GM12801 (cell line): ENCODE data around the gene POFUT2.

Experiments used
- TF ChIP-seq, protein P1 (sequence below): IDR thresholded peaks from one replicate; pipeline ENCODE4 v1.5.1; 2011; ENCODE audit warnings: control low read depth; ENCODE audit not compliant: insufficient read length; ENCODE audit errors: extremely low read depth

Gene POFUT2

DNA sequence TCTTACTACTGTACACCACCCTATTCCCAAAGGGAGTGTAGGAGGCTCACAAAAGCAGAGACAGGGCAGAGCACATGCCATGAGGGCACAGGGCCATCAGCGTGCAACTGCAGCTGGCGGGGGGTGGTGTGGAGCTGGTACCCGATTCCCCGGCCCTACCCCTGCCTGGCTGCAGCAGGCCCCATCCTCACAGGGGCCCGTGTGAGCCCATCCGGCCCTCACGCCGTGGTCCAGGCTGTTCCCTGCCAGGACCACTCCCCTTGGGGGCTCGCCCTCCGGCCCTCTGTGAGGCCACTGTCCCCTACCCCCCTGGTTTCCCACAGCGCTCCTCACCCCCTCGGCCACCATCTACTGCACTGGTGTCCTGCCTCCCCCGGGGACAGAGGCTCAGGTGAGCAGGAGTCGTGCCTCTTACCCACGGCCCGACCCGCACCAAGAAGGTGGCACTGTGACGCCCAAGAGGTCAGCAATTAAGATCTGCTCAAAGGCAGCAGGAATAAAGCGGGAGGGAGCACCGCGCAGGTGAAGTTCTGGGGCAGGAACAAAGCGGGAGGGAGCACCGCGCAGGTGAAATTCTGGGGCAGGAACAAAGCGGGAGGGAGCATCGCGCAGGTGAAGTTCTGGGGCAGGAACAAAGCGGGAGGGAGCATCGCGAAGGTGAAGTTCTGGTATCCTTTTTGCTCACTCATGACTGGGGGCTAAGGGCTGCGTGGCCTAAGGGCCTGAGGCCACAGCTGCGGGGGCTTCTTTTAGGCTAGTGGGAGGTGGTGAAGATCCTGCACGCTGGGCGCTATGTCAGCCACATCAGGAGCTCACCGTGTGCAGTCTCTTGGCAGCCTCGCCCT, 3.9 kb downstream of the POFUT2 start:
- TF ChIP-seq, protein P1, sequence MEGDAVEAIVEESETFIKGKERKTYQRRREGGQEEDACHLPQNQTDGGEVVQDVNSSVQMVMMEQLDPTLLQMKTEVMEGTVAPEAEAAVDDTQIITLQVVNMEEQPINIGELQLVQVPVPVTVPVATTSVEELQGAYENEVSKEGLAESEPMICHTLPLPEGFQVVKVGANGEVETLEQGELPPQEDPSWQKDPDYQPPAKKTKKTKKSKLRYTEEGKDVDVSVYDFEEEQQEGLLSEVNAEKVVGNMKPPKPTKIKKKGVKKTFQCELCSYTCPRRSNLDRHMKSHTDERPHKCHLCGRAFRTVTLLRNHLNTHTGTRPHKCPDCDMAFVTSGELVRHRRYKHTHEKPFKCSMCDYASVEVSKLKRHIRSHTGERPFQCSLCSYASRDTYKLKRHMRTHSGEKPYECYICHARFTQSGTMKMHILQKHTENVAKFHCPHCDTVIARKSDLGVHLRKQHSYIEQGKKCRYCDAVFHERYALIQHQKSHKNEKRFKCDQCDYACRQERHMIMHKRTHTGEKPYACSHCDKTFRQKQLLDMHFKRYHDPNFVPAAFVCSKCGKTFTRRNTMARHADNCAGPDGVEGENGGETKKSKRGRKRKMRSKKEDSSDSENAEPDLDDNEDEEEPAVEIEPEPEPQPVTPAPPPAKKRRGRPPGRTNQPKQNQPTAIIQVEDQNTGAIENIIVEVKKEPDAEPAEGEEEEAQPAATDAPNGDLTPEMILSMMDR: no peak

DNA sequence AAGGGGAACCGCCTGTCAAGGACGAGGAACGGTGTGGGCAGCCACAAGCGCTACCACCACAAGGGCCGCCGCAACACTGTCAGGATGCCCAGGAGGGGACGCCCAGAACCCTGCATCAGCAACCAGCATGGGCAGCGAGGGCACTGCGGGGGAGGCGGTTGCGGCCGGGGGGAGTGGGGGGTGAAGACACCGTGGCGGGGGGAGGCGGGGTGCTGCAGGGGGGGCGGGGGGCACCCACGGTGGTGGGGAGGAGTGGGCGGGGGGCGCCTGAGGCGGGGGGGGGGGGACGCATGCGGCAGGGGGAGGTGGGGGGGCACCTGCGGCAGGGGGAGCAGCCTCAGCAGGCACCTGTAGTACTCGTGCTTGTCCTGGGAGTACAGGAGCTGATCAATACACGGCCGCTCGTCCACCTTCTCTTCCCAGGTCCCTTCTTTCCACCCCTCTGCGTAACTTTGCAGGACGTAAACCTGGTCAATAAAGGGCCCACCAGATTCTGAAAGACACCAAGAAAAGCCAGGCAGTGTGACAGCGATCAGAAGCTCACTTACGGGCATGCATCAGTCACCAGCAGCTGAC, 4.6 kb downstream of the POFUT2 start:
- TF ChIP-seq, protein P1: no peak

DNA sequence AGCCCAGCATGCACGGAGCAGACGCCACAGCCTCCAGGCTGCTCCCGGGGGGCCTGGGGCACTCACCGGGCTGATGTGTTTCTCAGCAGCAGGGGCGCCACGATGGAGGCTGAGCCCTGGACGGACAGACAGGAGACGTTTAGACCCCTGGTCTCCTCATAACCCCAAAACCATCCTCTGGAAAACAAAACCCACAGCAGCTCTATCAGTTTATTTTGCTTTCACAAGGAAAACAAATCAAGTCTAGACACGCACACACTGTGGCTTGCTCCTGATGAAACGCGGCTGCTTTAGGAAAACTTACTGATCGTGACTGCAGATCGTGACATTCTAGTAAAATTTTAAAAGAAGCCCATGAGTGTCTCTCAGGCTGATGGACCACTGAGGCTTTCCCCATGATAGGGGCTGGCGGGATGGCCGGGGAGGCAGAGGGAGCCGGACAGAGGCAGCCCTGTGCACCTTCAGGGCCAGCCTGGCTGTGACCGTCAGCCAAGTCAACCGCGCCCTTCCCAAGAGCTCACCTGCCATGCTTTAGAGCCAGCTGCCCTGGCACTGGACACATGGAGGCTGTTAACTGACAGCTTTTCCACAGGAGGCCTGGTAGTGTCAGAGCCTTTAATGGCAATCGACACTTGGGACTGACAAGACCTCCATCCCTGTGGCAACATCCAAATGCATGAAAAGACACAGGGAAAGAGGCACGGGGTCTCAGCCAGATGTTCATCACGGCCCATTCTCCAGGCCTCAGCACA, 5.2 kb downstream of the POFUT2 start:
- TF ChIP-seq, protein P1: no peak

DNA sequence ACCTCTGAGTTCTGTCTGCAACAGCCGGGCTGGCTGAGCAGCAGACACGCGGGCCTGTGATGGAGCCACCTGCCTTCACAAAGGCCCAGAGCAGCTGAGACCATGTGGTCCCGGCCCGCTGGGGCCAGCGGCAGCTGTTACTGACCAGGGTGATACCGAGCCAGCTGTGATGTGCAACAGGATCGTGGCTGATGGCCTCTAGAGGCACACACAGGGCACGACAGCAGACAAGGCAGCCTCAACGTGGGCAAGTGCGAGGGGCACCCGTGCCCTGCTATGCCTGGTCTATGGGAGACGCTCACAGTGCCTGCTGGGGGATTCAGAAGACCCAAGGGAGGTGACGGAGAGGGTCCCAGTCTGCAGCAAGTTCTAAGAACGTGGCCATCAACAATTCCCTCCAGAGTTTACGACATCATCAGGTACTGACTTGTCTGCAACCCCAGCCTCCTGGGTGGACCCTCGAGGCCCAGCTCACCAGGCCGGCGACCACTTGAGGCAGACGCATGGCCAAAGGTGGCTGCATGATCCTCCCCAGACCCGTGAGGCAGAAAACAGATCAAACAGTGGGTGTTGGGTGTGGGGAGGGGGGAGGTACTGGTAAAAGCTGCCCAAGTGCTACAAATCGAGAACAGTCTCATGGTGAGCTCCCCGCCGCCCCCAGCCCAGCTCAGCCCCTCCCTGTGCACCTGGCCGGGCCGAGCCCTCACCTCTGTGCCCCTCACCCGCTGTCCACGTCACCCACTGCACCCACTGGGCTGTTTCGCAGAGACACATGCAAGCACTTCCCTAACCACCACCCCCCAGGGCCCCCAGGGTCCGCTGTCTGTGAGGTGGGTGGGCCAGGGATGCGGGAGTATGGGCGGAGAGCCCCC, 6.0 kb downstream of the POFUT2 start:
- TF ChIP-seq, protein P1: no peak

DNA sequence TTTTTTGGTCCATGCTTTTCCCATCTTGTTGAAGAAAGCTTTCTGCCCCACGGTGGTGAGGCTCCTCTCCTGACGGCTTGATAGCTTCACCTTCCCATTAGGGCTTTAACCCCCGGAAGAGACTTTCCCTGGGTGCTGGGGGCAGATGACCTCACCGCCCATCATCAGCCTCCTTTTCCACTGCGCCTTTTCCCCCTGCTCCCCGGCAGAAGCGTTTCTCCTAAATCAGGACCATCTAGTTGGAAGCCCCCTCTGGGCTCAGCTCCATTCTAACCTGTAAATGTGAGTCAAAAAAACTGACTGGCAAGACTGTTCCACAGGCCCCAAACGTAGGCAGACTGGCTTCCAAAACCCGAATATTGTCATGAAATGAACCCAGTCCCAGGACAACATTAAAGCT, 6.7 kb downstream of the POFUT2 start:
- TF ChIP-seq, protein P1: no peak

DNA sequence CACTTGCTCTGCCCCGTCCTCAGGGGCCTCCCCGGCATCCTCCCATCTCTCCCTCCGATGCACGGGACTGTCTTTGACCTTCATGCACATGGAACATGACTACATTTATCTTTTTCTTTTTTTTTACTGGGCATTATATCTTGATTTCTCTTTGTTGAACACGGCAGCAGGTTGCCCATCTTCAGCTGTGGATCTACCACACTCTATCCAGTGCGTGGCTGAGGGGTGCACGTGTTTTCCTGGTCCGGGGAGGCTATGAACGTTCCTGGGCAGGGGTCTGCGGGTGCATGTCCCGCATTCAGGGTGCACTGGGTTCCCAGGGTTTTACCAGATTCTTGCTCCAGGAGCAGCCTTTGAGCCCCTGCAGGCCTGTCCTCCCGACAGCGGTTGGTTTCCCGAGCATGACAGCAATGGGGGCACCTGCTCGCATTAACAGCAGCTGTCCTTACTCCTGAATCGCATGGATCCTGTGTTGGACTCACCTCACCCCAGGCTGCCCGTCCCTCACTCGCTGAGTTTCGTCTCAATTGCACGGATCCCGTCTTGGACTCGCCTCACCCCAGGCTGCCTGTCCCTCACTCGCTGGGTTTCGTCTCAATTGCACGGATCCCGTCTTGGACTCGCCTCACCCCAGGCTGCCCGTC, 7.4 kb downstream of the POFUT2 start:
- TF ChIP-seq, protein P1: no peak
